B cell (primary cell): Measurements from ENCODE around the gene HSPBAP1. TPM values are rescaled to one million over a fixed set of nuclear protein-coding genes. Genes with fewer than 3 reads are reported as not detected.
A peak's percentile ranks its signal among the peaks of the same experiment; 100 is the strongest.

Experiments used
- ATAC-seq: fragments of 200-7000 bp; cut with Tn5 transposase; one replicate; pipeline ENCODE4 v1.10.0; 2021; ENCODE audit warnings: low read depth, mild to moderate bottlenecking, moderate number of reproducible peaks, moderate library complexity
- CTCF ChIA-PET: fragments of 350-600 bp; sonication (Branson Sonifier 250); formaldehyde crosslinking; loops from one replicate; lab custom pipeline; 2021; ENCODE audit warnings: antibody characterized with exemption, inconsistent platforms; lab: Charles Lee
- POLR2A ChIA-PET: fragments of 350-600 bp; sonication (Branson Sonifier 250); formaldehyde crosslinking; loops from one replicate; lab custom pipeline; 2021; ENCODE audit warnings: antibody characterized with exemption; lab: Charles Lee
- DNase-seq: peaks from one replicate; pipeline ENCODE4 v3.0.0; 2013
- H2AFZ ChIP-seq: 2 replicates; pipeline ENCODE4 v1.6.1; 2012; ENCODE audit warnings: mild to moderate bottlenecking, low read depth, low read length; ENCODE audit not compliant: insufficient read depth, poor library complexity, severe bottlenecking
- H3K27ac ChIP-seq, 2 donors: 1 replicate in 1 of 2; 2 replicates in 1 of 2; pipeline ENCODE4 v1.5.1; 2012 to 2013; ENCODE audit warnings: low read length in 2 of 2, mild to moderate bottlenecking in 2 of 2, moderate library complexity in 1 of 2
- H3K27me3 ChIP-seq, 4 experiments: fragments of 200-600 bp in 1 of 4; sonication (generic) in 1 of 4; replicated peaks in 1 of 4; 1 replicate in 2 of 4; 2 replicates in 2 of 4; pipeline versions ENCODE4 v1.6.1 to v1.7.0; 2013 to 2016; ENCODE audit warnings: low read length in 3 of 4, mild to moderate bottlenecking in 2 of 4, mixed read lengths in 1 of 4, moderate library complexity in 1 of 4; ENCODE audit not compliant: insufficient read depth in 4 of 4, control insufficient read depth in 3 of 4; ENCODE audit errors: control extremely low read depth in 1 of 4
- H3K36me3 ChIP-seq, 2 experiments: replicated peaks in 1 of 2; 1 replicate in 1 of 2; 2 replicates in 1 of 2; pipeline versions ENCODE4 v1.6.1 to v1.7.1; 2013; ENCODE audit warnings: low read length in 1 of 2; ENCODE audit not compliant: insufficient read depth in 2 of 2, control insufficient read depth in 1 of 2; ENCODE audit errors: control extremely low read depth in 1 of 2, extremely low read depth in 1 of 2
- H3K4me1 ChIP-seq, 2 donors: fragments of 200-600 bp in 1 of 2; sonication (generic) in 1 of 2; 1 replicate in 1 of 2; 2 replicates in 1 of 2; pipeline versions ENCODE4 v1.5.1 to v1.6.1; 2013 to 2017; ENCODE audit warnings: low read length in 2 of 2; ENCODE audit not compliant: control insufficient read depth in 2 of 2, insufficient read depth in 2 of 2
- H3K4me2 ChIP-seq: replicated peaks from 2 replicates; pipeline ENCODE3; 2012; ENCODE audit warnings: mild to moderate bottlenecking, low read depth, low read length; ENCODE audit not compliant: poor library complexity, severe bottlenecking
- H3K4me3 ChIP-seq, 5 experiments: fragments of 200-600 bp in 1 of 5; sonication (generic) in 1 of 5; 1 replicate in 3 of 5; 2 replicates in 2 of 5; pipeline versions ENCODE4 v1.5.1 to v1.7.0; 2011 to 2016; ENCODE audit warnings: low read length in 4 of 5, mild to moderate bottlenecking in 4 of 5, low read depth in 2 of 5, control low read depth in 1 of 5, moderate library complexity in 1 of 5; ENCODE audit not compliant: insufficient read depth in 1 of 5; ENCODE audit errors: control extremely low read depth in 1 of 5, extremely low read depth in 1 of 5
- H3K79me2 ChIP-seq: fragments of 200-600 bp; sonication (generic); one replicate; pipeline ENCODE4 v1.6.0; 2016; ENCODE audit warnings: low read length; ENCODE audit not compliant: control insufficient read depth, insufficient read depth
- H3K9ac ChIP-seq: fragments of 200-600 bp; sonication (generic); 2 replicates; pipeline ENCODE4 v1.6.1; 2017; ENCODE audit warnings: mild to moderate bottlenecking, low read length, moderate library complexity
- H3K9me3 ChIP-seq, 3 donors: one replicate each; pipeline versions ENCODE4 v1.6.1 to v1.7.1; 2013; ENCODE audit warnings: low read length in 2 of 3; ENCODE audit not compliant: control insufficient read depth in 2 of 3, insufficient read depth in 1 of 3; ENCODE audit errors: control extremely low read depth in 1 of 3
- H4K20me1 ChIP-seq: 2 replicates; pipeline ENCODE4 v1.6.0; 2012; ENCODE audit warnings: mild to moderate bottlenecking, low read length; ENCODE audit not compliant: insufficient read depth, control insufficient read depth, poor library complexity, severe bottlenecking
- H3K27ac Mint-ChIP-seq: one replicate; pipeline ENCODE4 v1.8.0; 2021; ENCODE audit warnings: mixed read lengths
- H3K27me3 Mint-ChIP-seq: one replicate; pipeline ENCODE4 v1.8.0; 2021; ENCODE audit warnings: mixed read lengths
- H3K4me1 Mint-ChIP-seq: one replicate; pipeline ENCODE4 v1.8.0; 2021; ENCODE audit warnings: mixed read lengths
- H3K4me3 Mint-ChIP-seq: one replicate; pipeline ENCODE4 v1.8.0; 2021; ENCODE audit warnings: mixed read lengths
- H3K9me3 Mint-ChIP-seq: one replicate; pipeline ENCODE4 v1.8.0; 2022; ENCODE audit warnings: mixed read lengths; ENCODE audit not compliant: insufficient read depth
- CTCF ChIP-seq: fragments of 200-600 bp; IDR thresholded peaks from one replicate; pipeline ENCODE4 v1.8.0; 2022; ENCODE audit warnings: antibody characterized with exemption, mild to moderate bottlenecking
- EZH2 ChIP-seq: IDR thresholded peaks from 2 replicates; pipeline ENCODE4 v1.6.1; 2012; ENCODE audit warnings: borderline replicate concordance, low read depth, mild to moderate bottlenecking, moderate library complexity, low read length; ENCODE audit not compliant: insufficient read depth, poor library complexity, severe bottlenecking
- WGBS: methylation state at CpG from one replicate; pipeline ENCODE4 v1.1.5; 2013; ENCODE audit warnings: missing lambda C conversion rate; ENCODE audit not compliant: insufficient coverage; 5-methylcytosine and 5-hydroxymethylcytosine counted together
- intact Hi-C: fragments of 100-400 bp; cut with micrococcal nuclease; formaldehyde crosslinking; loops from one replicate; pipeline ENCODE4 v1.10.0; 2022
- polyA plus RNA-seq: library from polyadenylated mRNA; depleted of rRNA; stranded (reverse); fragments of >200 nt; gene quantifications from 2 replicates; pipeline ENCODE4 v1.2.3, GENCODE V29; 2012
- total RNA-seq, 2 donors: library from RNA; stranded (reverse); fragments of 120-200 nt in 1 of 2; gene quantifications; 1 replicate in 1 of 2; 2 replicates in 1 of 2; pipeline versions ENCODE4 v1.2.3 to v1.2.4, GENCODE V29; 2013 to 2022

The HSPBAP1 gene
- total and polyA plus RNA-seq, 2 donors (not counting 1 experiment from before 2014, with no cell fraction given), result 23.0 to 49.6 TPM

- WGBS, result 52% methylated on average over 9 of the region's 11 CpGs
- ChIA-PET CTCF (interaction anchor here (0.8 to 1.6 kb wide), 2 partner anchors 41 to 117 kb away, joined by 3 to 5 read pairs; no protein-coding TSS in a partner anchor), POLR2A (no interaction called here)
- Mint-ChIP-seq H3K4me1 (peaks cover 24% of the 10 kb centered on the region), H3K4me3 (peak overlapping the region; percentile 92), H3K27me3 (no peaks in the 10 kb centered on the region), H3K9me3 (no peaks in the 10 kb centered on the region), H3K27ac (peak overlapping the region; percentile 89)
- H3K4me1 ChIP-seq, result peaks cover 23 to 26% of the 10 kb centered on the region in 2 donors
- DNase-seq (no peak), ATAC-seq (no peak)
- H3K9ac ChIP-seq, result peak overlapping the region; percentile 98
- TF ChIP-seq CTCF (no peak), EZH2 (no peak)
- peak overlapping the region; percentile 78 for H2AFZ ChIP-seq
- H3K27me3 ChIP-seq, result no peaks in the 10 kb centered on the region
- intact Hi-C loops, result loop anchor here (10.0 kb wide), 1 partner anchor 789 kb away; the partner anchor contains the start of gene HACD2
- peak overlapping the region; percentile 58 to 96 (median 83) for H3K4me3 ChIP-seq
- H3K79me2 ChIP-seq, result peaks cover 58% of the 10 kb centered on the region
- H3K4me2 ChIP-seq, result peak overlapping the region; percentile 96
- peak overlapping the region; percentile 47 to 99 for H3K27ac ChIP-seq
- peaks cover 5% of the 10 kb centered on the region for H4K20me1 ChIP-seq
- H3K9me3 ChIP-seq, result no peaks in the 10 kb centered on the region
- no peaks in the 10 kb centered on the region for H3K36me3 ChIP-seq
Measured at GRCh38 chr3:122795674-122796195, 2.1 kb upstream of the HSPBAP1 start.
